ENCODE data around the gene FBN1. TPM values are rescaled to one million over a fixed set of nuclear protein-coding genes. Genes with fewer than 3 reads are reported as not detected.

The FBN1 gene
- total and polyA plus RNA-seq, 7 donors: 7.7 to 40.6 (median 16.4) TPM

DNA sequence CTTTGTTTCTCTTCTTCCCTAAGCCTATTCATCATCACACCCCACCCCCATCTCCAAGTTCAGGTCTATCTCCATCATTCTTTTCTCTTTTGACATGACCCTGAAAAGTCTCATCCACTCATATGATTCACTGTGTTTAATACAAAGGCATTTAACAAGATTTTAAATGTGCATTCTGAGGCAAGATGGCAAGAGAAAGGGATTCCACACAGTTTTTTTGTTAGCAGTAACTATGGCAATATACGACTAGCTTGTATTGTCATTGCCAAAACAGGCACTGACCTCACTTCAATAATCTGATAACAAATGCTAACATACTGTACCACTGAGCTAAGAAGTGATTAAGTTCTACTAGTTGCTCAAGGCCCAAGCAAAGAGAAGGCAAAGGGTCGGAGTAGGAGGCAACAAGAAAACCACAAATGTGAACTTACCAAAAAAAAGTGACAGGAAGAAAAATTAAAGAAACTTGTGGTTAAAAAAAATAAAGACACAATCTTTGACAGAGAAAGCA is 53.2 kb downstream of the FBN1 start:
- Histone ChIP-seq H3K9me3 (no peaks in the 10 kb centered on the region), H3K4me1 (no peaks in the 10 kb centered on the region), H3K27me3 (ENCODE audit: insufficient read depth in 3 of 3, low read length in 2 of 3) (no peaks in the 10 kb centered on the region), H3K27ac (no peak overlapping the region), H3K4me3 (no peak overlapping the region), H3K36me3 (ENCODE audit: insufficient read depth in 1 of 2, low read depth in 1 of 2) (peaks cover 0 to 5% of the 10 kb centered on the region in 2 donors)
- ATAC-seq: no peak
- DNase-seq: no peak
- TF ChIP-seq, protein P1, sequence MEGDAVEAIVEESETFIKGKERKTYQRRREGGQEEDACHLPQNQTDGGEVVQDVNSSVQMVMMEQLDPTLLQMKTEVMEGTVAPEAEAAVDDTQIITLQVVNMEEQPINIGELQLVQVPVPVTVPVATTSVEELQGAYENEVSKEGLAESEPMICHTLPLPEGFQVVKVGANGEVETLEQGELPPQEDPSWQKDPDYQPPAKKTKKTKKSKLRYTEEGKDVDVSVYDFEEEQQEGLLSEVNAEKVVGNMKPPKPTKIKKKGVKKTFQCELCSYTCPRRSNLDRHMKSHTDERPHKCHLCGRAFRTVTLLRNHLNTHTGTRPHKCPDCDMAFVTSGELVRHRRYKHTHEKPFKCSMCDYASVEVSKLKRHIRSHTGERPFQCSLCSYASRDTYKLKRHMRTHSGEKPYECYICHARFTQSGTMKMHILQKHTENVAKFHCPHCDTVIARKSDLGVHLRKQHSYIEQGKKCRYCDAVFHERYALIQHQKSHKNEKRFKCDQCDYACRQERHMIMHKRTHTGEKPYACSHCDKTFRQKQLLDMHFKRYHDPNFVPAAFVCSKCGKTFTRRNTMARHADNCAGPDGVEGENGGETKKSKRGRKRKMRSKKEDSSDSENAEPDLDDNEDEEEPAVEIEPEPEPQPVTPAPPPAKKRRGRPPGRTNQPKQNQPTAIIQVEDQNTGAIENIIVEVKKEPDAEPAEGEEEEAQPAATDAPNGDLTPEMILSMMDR (IDR thresholded peaks at IDR 0.05): no peak
- 71 to 83% (median 77%) methylated on average over 2 of the region's 2 CpGs for WGBS, 3 donors
- intact Hi-C loops (cut with DNase I): no loop called here

DNA sequence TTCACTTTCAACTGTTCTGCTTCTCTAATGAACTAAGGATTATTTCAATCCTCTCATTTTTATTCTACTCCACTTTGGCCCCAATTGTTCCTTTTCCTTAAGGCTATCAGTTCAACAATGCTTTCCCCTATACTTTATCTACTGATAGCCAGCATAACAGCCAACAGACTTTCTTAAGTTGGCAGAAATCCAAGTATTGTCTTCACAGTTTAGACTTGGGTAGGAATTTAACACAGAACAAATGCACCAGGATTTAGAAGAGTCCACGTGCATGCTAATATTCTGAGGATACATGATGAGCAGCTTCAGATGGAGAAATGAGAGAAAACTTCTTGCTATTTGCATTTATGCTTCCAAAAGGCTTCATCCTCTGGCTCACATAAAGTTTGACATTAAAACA is 54.8 kb downstream of the FBN1 start:
- intact Hi-C loops (cut with DNase I): no loop called here
- Histone ChIP-seq H3K9me3 (no peaks in the 10 kb centered on the region), H3K27ac (no peak overlapping the region), H3K4me1 (no peaks in the 10 kb centered on the region), H3K4me3 (no peak overlapping the region), H3K27me3 (ENCODE audit: insufficient read depth in 3 of 3, low read length in 2 of 3) (no peaks in the 10 kb centered on the region), H3K36me3 (ENCODE audit: insufficient read depth in 1 of 2, low read depth in 1 of 2) (peaks cover 0 to 2% of the 10 kb centered on the region in 2 donors)
- WGBS, 3 donors: 3 to 19% (median 7%) methylated on average over 1 of the region's 1 CpG
- DNase-seq (no peak), ATAC-seq (no peak)
- TF ChIP-seq, protein P1 (IDR thresholded peaks at IDR 0.05): no peak

DNA sequence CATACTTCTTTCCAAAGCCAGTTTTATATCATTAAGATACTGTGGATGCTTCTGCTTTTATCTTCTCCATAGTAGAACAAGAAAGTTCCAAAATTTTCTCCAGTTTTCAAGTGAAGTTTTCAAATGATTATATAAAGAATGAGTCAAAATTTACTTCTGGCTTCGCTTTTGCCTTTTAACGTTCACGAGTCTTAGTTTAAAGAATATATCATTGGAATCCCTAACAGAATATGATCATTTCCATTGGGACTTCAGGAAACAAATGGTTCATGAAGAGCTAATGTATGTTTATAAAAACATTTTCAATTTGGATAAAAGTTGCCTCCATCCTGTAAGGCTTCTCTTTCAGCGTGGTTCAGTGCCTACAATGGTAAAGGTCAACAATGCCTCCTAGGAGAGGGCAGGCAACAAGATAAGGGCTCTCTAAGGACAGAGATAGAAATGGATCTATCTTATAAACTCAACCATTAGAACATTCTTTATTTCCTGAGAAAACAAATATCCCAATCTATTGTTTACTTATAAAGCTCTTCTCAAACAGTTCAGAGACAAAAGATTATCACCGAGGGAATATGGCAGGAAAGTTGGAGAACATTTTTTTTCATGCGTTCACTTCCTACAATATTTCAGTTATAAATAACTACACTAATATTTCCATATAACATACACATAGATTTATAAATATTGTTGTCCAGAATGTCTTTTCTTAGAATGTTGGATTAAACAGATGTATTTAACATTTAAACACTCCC is 60.5 kb downstream of the FBN1 start:
- Histone ChIP-seq H3K4me1 (no peaks in the 10 kb centered on the region), H3K27ac (no peak overlapping the region)
- intact Hi-C loops (cut with DNase I): no loop called here

DNA sequence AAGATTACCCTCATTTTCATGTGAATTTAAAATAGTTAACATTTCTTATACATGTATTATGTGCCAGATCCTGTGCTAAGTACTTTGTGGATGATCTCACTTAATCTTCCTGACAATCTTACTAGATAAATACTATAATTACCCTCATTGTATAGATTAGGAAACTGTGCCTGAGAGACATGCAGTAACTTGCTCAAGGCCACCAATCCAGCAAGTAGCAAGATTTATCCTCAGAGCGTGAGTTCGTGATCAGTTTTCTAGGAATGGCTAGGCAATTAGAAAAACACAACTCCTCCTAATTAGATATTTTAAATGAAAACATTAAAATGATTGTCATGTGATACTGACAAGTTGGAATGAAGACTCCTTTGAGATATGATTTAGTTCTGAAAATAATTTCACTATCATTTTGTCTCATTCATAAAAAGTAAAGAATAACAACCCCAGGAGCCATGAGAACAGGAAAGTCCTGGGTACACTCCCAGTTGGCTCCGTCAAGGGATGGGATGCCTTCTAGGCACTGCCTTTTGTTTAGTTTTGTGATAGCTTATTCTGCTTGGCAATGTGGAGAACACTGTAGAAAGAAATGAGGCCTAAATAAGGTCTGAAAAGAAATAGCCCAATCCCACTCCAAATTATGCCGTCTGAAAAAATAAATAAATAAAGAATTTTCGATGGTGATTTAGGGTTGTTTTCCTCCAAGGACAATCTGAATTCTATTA is 61.3 kb downstream of the FBN1 start:
- DNase-seq (no peak), ATAC-seq (no peak)
- Histone ChIP-seq H3K4me1 (no peaks in the 10 kb centered on the region), H3K36me3 (ENCODE audit: insufficient read depth in 1 of 2, low read depth in 1 of 2) (no peaks in the 10 kb centered on the region), H3K4me3 (no peak overlapping the region), H3K9me3 (no peaks in the 10 kb centered on the region), H3K27ac (no peak overlapping the region), H3K27me3 (ENCODE audit: insufficient read depth in 3 of 3, low read length in 2 of 3) (no peaks in the 10 kb centered on the region)
- intact Hi-C loops (cut with DNase I): no loop called here
- TF ChIP-seq, protein P1 (IDR thresholded peaks at IDR 0.05): no peak
- WGBS, 3 donors: 73 to 77% (median 75%) methylated on average over 5 of the region's 5 CpGs

More for the DNA sequence above, 60.5 kb downstream of the FBN1 start:
- no peak overlapping the region for H3K4me3 ChIP-seq
- 82 to 89% (median 87%) methylated on average over 6 of the region's 6 CpGs for WGBS, 3 donors
- H3K9me3 ChIP-seq: no peaks in the 10 kb centered on the region
- no peaks in the 10 kb centered on the region for H3K36me3 ChIP-seq (ENCODE audit: insufficient read depth in 1 of 2, low read depth in 1 of 2)
- TF ChIP-seq, protein P1 (IDR thresholded peaks at IDR 0.05): no peak
- ATAC-seq: no peak
- DNase-seq: no peak
- no peaks in the 10 kb centered on the region for H3K27me3 ChIP-seq (ENCODE audit: insufficient read depth in 3 of 3, low read length in 2 of 3)
